Activated naive CD8-positive, alpha-beta T cell treated with anti-CD3 and anti-CD28 coated beads, Interleukin-2, amount 10 ng/mL, durations not matched to agents 7 days and 5 days (primary cell): Measurements from ENCODE around the gene NKAPD1. TPM values are rescaled to one million over a fixed set of nuclear protein-coding genes. Genes with fewer than 3 reads are reported as not detected.

ENCODE experiments used
- ATAC-seq: fragments of 150-1000 bp; cut with Tn5 transposase; one replicate; pipeline ENCODE4 v1.10.0; 2021; ENCODE audit warnings: low read depth, moderate library complexity
- POLR2A ChIA-PET: fragments of 350-600 bp; sonication (Branson Sonifier 250); formaldehyde crosslinking; loops from one replicate; lab custom pipeline; 2021; ENCODE audit warnings: antibody characterized with exemption; lab: Charles Lee
- DNase-seq: peaks from one replicate; pipeline ENCODE4 v3.0.0; 2021
- H3K27ac Mint-ChIP-seq: one replicate; pipeline ENCODE4 v1.8.0; 2022; ENCODE audit warnings: mild to moderate bottlenecking, mixed read lengths
- H3K27me3 Mint-ChIP-seq: one replicate; pipeline ENCODE4 v1.8.0; 2022; ENCODE audit warnings: mild to moderate bottlenecking, moderate library complexity, mixed read lengths
- H3K36me3 Mint-ChIP-seq: one replicate; pipeline ENCODE4 v1.8.0; 2021; ENCODE audit warnings: mild to moderate bottlenecking, mixed read lengths
- H3K4me1 Mint-ChIP-seq: one replicate; pipeline ENCODE4 v1.8.0; 2021; ENCODE audit warnings: mixed read lengths
- H3K4me3 Mint-ChIP-seq: one replicate; pipeline ENCODE4 v1.8.0; 2022; ENCODE audit warnings: mild to moderate bottlenecking, moderate library complexity, mixed read lengths
- H3K9me3 Mint-ChIP-seq: one replicate; pipeline ENCODE4 v1.8.0; 2021; ENCODE audit warnings: mixed read lengths
- total RNA-seq, 2 experiments: library from RNA; stranded (reverse); gene quantifications; one replicate each; pipeline ENCODE4 v1.2.3, GENCODE V29; 2021

NKAPD1 gene
- total RNA-seq, 2 experiments from 2014 or later, result 21.5 to 22.7 TPM

GRCh38 chr11:112100462-112100861 is 26.4 kb downstream of the NKAPD1 start:
- Mint-ChIP-seq H3K27me3 (no peaks in the 10 kb centered on the region), H3K27ac (no peak overlapping the region), H3K4me3 (no peak overlapping the region), H3K9me3 (no peaks in the 10 kb centered on the region), H3K4me1 (no peaks in the 10 kb centered on the region), H3K36me3 (peaks cover 10% of the 10 kb centered on the region)
- POLR2A ChIA-PET, result no interaction called here
- no peak for ATAC-seq
- no peak for DNase-seq

- H3K9me3 Mint-ChIP-seq, result no peaks in the 10 kb centered on the region
- no peaks in the 10 kb centered on the region for H3K4me1 Mint-ChIP-seq
- no peak overlapping the region for H3K4me3 Mint-ChIP-seq
- POLR2A ChIA-PET, result no interaction called here
- ATAC-seq, result no peak
- H3K27ac Mint-ChIP-seq, result no peak overlapping the region
- no peaks in the 10 kb centered on the region for H3K36me3 Mint-ChIP-seq
- DNase-seq, result no peak
- no peaks in the 10 kb centered on the region for H3K27me3 Mint-ChIP-seq
Measured at GRCh38 chr11:112103446-112103845, 29.3 kb downstream of the NKAPD1 start.

GRCh38 chr11:112106070-112106469 is 32.0 kb downstream of the NKAPD1 start:
- Mint-ChIP-seq H3K36me3 (no peaks in the 10 kb centered on the region), H3K27me3 (no peaks in the 10 kb centered on the region), H3K27ac (no peak overlapping the region), H3K9me3 (no peaks in the 10 kb centered on the region), H3K4me1 (no peaks in the 10 kb centered on the region), H3K4me3 (no peak overlapping the region)
- POLR2A ChIA-PET, result no interaction called here
- DNase-seq (no peak), ATAC-seq (no peak)

- POLR2A ChIA-PET, result no interaction called here
Measured at GRCh38 chr11:112113539-112114457, 39.7 kb downstream of the NKAPD1 start.

GRCh38 chr11:112114460-112114859 is 40.4 kb downstream of the NKAPD1 start:
- Mint-ChIP-seq H3K36me3 (peaks cover 7% of the 10 kb centered on the region), H3K4me1 (peaks cover 21% of the 10 kb centered on the region), H3K27ac (no peak overlapping the region), H3K4me3 (no peak overlapping the region), H3K27me3 (no peaks in the 10 kb centered on the region), H3K9me3 (no peaks in the 10 kb centered on the region)
- DNase-seq (no peak), ATAC-seq (no peak)
- POLR2A ChIA-PET, result no interaction called here

More at GRCh38 chr11:112113539-112114457, 39.7 kb downstream of the NKAPD1 start:
- Mint-ChIP-seq H3K36me3 (peaks cover 6% of the 10 kb centered on the region), H3K27me3 (no peaks in the 10 kb centered on the region), H3K4me3 (no peak overlapping the region), H3K27ac (no peak overlapping the region), H3K9me3 (no peaks in the 10 kb centered on the region), H3K4me1 (peaks cover 21% of the 10 kb centered on the region)
- ATAC-seq (no peak), DNase-seq (no peak)

GRCh38 chr11:112115386-112115785 is 41.3 kb downstream of the NKAPD1 start:
- Mint-ChIP-seq H3K4me3 (no peak overlapping the region), H3K27me3 (no peaks in the 10 kb centered on the region), H3K36me3 (peaks cover 7% of the 10 kb centered on the region), H3K27ac (no peak overlapping the region), H3K9me3 (no peaks in the 10 kb centered on the region), H3K4me1 (peaks cover 21% of the 10 kb centered on the region)
- ATAC-seq (no peak), DNase-seq (no peak)
- POLR2A ChIA-PET, result no interaction called here

GRCh38 chr11:112118176-112118575 is 44.1 kb downstream of the NKAPD1 start:
- DNase-seq, result no peak
- POLR2A ChIA-PET, result no interaction called here
- no peak for ATAC-seq

GRCh38 chr11:112121981-112122615 is 48.0 kb downstream of the NKAPD1 start:
- ATAC-seq, result no peak

More at GRCh38 chr11:112118176-112118575, 44.1 kb downstream of the NKAPD1 start:
- Mint-ChIP-seq H3K36me3 (peaks cover 7% of the 10 kb centered on the region), H3K4me1 (peaks cover 21% of the 10 kb centered on the region), H3K27me3 (no peaks in the 10 kb centered on the region), H3K9me3 (no peaks in the 10 kb centered on the region), H3K27ac (no peak overlapping the region), H3K4me3 (no peak overlapping the region)

GRCh38 chr11:112123129-112123528 is 49.0 kb downstream of the NKAPD1 start:
- no peaks in the 10 kb centered on the region for H3K27me3 Mint-ChIP-seq
- POLR2A ChIA-PET, result no interaction called here
- peaks cover 6% of the 10 kb centered on the region for H3K4me1 Mint-ChIP-seq
- H3K27ac Mint-ChIP-seq, result no peak overlapping the region
- H3K36me3 Mint-ChIP-seq, result peaks cover 4% of the 10 kb centered on the region
- no peak overlapping the region for H3K4me3 Mint-ChIP-seq
- no peak for DNase-seq
- ATAC-seq, result no peak
- H3K9me3 Mint-ChIP-seq, result no peaks in the 10 kb centered on the region

More at GRCh38 chr11:112121981-112122615, 48.0 kb downstream of the NKAPD1 start:
- no peak for DNase-seq
- H3K27me3 Mint-ChIP-seq, result no peaks in the 10 kb centered on the region
- no peak overlapping the region for H3K4me3 Mint-ChIP-seq
- POLR2A ChIA-PET, result interaction anchor here (0.6 kb wide), 1 partner anchor 35 kb away, joined by 3 read pairs; the partner anchor contains the start of genes SDHD and TIMM8B
- H3K27ac Mint-ChIP-seq, result no peak overlapping the region
- H3K36me3 Mint-ChIP-seq, result peaks cover 5% of the 10 kb centered on the region
- H3K9me3 Mint-ChIP-seq, result no peaks in the 10 kb centered on the region
- peaks cover 6% of the 10 kb centered on the region for H3K4me1 Mint-ChIP-seq

- Mint-ChIP-seq H3K4me1 (peaks cover 4% of the 10 kb centered on the region), H3K4me3 (no peak overlapping the region), H3K27me3 (no peaks in the 10 kb centered on the region), H3K36me3 (no peaks in the 10 kb centered on the region), H3K27ac (no peak overlapping the region), H3K9me3 (no peaks in the 10 kb centered on the region)
- POLR2A ChIA-PET, result no interaction called here
- DNase-seq (no peak), ATAC-seq (no peak)
Measured at GRCh38 chr11:112127056-112127455, 53.0 kb downstream of the NKAPD1 start.

GRCh38 chr11:112128483-112129121 is 54.5 kb downstream of the NKAPD1 start:
- Mint-ChIP-seq H3K9me3 (no peaks in the 10 kb centered on the region), H3K27me3 (no peaks in the 10 kb centered on the region), H3K4me3 (no peak overlapping the region), H3K27ac (no peak overlapping the region), H3K4me1 (peaks cover 10% of the 10 kb centered on the region), H3K36me3 (no peaks in the 10 kb centered on the region)
- DNase-seq (no peak), ATAC-seq (no peak)
- POLR2A ChIA-PET, result no interaction called here

- Mint-ChIP-seq H3K27me3 (no peaks in the 10 kb centered on the region), H3K9me3 (no peaks in the 10 kb centered on the region), H3K27ac (no peak overlapping the region), H3K4me1 (peaks cover 10% of the 10 kb centered on the region), H3K4me3 (no peak overlapping the region), H3K36me3 (no peaks in the 10 kb centered on the region)
- DNase-seq (no peak), ATAC-seq (no peak)
- POLR2A ChIA-PET, result no interaction called here
Measured at GRCh38 chr11:112129656-112130055, 55.6 kb downstream of the NKAPD1 start.

GRCh38 chr11:112132737-112133136 is 58.6 kb downstream of the NKAPD1 start:
- H3K4me3 Mint-ChIP-seq, result no peak overlapping the region
- POLR2A ChIA-PET, result no interaction called here
- no peaks in the 10 kb centered on the region for H3K9me3 Mint-ChIP-seq
- H3K36me3 Mint-ChIP-seq, result no peaks in the 10 kb centered on the region
- peaks cover 10% of the 10 kb centered on the region for H3K4me1 Mint-ChIP-seq
- no peak for DNase-seq
- H3K27ac Mint-ChIP-seq, result no peak overlapping the region
- ATAC-seq, result no peak
- no peaks in the 10 kb centered on the region for H3K27me3 Mint-ChIP-seq
